DND-41 (cell line): Measurements from ENCODE around the gene CTPS2.

Experiments used
- EZH2 ChIP-seq: IDR thresholded peaks from 3 replicates; pipeline ENCODE4 v1.6.1; 2012; ENCODE audit warnings: borderline replicate concordance, low read depth, mild to moderate bottlenecking, moderate library complexity, low read length, inconsistent platforms; ENCODE audit not compliant: severe bottlenecking
- TF ChIP-seq, protein P1 (sequence below): IDR thresholded peaks from 2 replicates; pipeline ENCODE4 v1.5.1; 2012; ENCODE audit warnings: borderline replicate concordance, low read length, moderate library complexity, mild to moderate bottlenecking; ENCODE audit not compliant: poor library complexity, severe bottlenecking; ENCODE audit errors: extremely low read depth

DNA sequence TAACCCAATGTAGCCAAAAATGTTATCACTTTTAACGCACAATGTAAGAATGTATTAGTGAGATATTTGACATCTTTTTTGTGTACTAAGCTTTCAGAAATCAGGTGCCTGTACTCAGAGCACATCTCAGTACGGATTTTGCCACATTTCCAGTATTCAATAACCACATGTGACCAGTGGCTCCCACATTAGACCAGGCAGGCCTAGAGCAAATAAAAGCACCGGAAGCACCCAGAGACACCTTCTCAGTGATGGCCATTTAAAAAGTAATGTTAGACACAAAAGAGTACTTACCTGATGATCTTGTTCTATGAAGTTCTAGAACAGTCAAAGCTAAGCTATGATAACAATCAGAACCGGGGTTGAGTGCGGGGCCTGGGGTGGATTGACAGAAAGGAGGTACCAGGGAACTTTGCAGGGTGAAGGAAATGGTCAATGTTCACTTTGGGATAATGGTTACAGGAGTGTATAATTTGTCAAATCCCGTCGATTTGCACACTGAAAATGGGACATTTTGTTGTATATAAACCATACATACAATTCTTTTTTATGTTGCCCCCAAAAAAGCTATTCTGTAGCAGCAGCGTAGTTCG, 1.2 kb downstream of the CTPS2 start:
- TF ChIP-seq, protein P1, sequence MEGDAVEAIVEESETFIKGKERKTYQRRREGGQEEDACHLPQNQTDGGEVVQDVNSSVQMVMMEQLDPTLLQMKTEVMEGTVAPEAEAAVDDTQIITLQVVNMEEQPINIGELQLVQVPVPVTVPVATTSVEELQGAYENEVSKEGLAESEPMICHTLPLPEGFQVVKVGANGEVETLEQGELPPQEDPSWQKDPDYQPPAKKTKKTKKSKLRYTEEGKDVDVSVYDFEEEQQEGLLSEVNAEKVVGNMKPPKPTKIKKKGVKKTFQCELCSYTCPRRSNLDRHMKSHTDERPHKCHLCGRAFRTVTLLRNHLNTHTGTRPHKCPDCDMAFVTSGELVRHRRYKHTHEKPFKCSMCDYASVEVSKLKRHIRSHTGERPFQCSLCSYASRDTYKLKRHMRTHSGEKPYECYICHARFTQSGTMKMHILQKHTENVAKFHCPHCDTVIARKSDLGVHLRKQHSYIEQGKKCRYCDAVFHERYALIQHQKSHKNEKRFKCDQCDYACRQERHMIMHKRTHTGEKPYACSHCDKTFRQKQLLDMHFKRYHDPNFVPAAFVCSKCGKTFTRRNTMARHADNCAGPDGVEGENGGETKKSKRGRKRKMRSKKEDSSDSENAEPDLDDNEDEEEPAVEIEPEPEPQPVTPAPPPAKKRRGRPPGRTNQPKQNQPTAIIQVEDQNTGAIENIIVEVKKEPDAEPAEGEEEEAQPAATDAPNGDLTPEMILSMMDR: no peak
- no peak for TF ChIP-seq EZH2
